NCI-H2081 treated with DMSO at 0.1 percent for 48 hours (cell line): ENCODE data around the gene SPATA3.

Source experiments
- DNase-seq: peaks from one replicate; lab custom pipeline; 2025; lab: John Stamatoyannopoulos, UW

The SPATA3 gene

DNA sequence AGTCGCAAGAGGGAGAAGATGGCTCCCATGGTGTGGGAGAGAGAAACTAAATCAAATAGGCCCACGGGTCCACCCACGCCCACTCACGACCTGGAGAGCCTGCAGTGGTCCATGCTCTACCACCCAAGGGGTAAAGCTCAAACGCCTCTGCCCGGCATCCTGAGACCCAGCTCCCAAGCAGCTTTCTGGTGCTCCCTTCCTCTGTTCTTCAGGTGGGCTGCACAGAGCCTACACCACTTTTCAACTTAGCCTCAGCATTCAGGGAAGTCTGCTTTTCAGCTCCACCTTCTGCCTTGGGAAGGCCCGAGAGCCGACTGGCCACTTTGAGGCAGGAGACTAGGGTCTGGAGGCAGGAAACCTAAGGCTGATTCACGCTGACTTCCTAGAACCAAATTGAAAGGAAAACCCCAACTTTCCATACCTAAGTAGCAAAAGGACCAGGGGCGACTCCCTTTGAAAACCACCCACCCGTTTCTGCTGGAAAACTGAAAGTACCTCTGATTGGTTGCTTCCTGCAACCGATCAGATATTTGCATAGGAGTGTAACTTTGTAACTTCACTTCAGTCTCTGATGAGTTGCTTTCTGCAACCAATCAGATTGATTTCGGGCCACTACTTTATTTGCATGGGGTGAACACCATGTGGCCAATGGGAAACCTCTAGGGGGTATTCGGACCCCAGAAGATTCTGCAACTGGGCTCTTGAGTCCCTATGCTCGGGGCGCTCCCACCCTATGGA lies 26.8 kb upstream of the SPATA3 start:
- DNase-seq = no peak

DNA sequence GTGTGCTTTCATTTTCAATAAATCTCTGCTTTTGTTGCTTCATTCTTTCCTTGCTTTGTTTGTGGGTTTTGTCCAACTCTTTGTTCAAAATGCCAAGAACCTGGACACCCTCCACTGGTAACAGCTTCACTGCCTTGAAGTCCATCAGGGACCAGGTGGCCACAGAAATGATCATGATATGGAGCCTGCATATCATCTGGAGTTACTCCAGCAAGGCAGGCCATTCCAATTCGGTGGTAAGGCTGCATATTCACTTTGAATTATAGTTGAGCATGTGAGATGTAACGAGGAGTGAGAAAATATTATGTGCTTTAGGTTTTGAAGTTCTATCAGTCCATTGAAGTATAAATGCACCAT lies 26.3 kb upstream of the SPATA3 start:
- no peak for DNase-seq

- no peak for DNase-seq
These were observed 23.9 kb upstream of the SPATA3 start for GRCh38 chr2:230972046-230972445.

GRCh38 chr2:230974096-230974913 lies 21.6 kb upstream of the SPATA3 start:
- no peak for DNase-seq

DNA sequence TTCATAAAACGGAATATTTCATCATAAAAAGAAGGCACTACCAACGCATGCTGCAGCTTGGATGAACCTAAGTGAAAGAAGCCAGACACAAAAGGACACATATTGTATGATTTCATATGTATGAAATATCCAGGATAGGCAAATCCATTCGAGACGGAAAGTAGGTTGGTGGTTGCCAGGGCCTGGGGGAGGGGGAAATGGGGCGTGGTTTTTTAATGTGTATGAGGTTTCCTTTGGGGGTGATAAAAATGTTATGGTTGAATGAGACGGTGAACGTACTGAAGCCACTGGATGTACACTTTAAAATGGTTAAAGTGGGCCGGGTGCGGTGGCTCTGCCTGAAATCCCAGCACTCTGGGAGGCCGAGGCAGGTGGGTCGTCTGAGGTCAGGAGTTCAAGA lies 20.0 kb upstream of the SPATA3 start:
- DNase-seq = no peak

- no peak for DNase-seq
These were observed 19.2 kb upstream of the SPATA3 start for GRCh38 chr2:230976671-230977171.

- no peak for DNase-seq
These were observed 15.5 kb upstream of the SPATA3 start for GRCh38 chr2:230980468-230980867.

DNA sequence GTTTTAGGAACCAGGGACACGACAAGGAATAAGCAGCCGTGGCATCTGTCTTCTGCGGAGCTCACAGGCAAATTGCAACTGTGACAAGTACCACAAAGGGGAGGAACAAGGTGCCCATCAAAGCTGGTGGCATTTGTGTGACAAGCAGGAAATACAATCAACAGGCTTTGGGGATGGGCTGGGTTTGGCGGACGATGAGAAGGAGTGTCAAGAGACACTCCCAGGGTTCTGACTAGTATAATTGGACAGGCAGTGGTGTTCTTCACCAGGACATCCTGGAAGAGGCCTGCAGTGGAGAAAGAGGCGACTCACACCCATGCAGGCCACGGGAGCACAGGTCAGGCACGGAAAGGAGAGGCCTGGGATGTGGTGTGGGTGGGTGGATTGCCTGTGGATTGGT lies 14.2 kb upstream of the SPATA3 start:
- DNase-seq = no peak

DNA sequence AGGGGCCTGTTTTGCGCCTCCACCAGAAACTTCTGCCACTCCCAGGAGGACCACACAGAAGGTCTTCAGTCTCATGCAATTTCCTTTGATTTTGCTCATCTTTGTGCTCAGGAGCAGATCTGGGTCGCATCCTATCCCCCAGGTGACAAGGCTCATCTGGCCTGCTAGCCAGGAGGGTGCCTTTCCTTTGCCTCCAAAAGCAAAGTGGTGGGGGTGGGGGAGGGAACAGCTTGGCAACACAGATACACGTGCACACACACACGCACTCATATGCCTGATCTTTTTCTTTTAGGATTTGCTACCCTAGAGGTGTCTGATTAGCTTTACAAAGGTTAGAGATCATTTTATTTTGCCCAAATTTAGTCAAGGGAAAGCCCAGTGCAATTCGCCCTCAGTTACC lies 13.8 kb upstream of the SPATA3 start:
- DNase-seq = no peak

GRCh38 chr2:230982528-230982927 lies 13.4 kb upstream of the SPATA3 start:
- no peak for DNase-seq

DNA sequence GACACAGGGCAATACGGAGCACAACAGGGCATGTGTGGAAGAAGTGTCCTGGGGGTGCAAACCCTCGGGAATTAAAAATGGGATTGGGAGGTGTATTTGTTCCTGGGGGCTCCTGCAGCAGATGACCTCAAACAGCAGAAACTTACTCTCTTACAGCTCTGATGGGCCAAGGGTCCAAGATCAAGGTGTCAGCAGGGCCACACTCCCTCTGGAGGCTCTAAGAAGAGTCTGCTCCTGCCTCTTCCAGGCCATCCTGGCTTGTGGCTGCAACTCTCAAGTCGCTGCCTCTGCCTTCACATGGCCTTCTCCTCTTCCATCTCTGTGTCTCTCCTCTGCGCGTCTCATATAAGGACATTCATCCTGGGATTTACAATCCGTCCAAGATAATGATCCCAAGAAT lies 12.4 kb upstream of the SPATA3 start:
- no peak for DNase-seq

GRCh38 chr2:230984393-230985220 lies 11.3 kb upstream of the SPATA3 start:
- DNase-seq = no peak

DNA sequence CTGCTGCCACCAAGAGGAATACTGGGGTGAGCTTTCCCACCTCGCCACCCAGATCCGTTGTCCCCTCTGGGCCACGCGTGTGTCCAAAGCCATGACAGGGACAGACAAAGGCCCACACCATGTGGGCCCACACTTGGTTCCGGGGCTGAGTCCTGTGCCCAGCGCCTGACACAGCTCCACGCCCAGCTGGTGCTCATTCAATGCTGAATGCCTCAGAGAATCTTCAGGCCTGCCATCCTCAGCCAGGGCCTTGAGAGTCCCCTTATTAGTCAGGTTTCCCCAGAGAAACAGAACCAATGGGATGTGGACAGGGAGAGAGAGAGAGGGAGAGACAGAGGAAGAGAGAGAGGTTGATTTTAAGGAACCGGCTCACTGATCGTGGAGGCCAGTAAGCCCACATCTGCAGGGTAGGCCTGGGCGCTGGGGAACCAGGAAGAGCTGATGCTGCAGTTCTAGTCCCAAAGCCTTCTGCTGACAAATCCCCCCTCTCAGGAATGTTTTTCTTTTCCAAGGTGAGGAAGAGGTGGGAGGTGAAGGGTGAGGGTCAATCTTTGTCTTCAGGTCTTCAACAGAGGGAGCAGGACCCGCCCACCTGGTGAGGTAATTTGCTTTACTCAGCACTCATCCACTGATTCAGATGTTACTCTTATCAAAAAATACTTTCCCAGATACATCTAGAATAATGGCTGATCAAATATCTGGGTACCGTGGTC lies 10.2 kb upstream of the SPATA3 start:
- DNase-seq = no peak

DNA sequence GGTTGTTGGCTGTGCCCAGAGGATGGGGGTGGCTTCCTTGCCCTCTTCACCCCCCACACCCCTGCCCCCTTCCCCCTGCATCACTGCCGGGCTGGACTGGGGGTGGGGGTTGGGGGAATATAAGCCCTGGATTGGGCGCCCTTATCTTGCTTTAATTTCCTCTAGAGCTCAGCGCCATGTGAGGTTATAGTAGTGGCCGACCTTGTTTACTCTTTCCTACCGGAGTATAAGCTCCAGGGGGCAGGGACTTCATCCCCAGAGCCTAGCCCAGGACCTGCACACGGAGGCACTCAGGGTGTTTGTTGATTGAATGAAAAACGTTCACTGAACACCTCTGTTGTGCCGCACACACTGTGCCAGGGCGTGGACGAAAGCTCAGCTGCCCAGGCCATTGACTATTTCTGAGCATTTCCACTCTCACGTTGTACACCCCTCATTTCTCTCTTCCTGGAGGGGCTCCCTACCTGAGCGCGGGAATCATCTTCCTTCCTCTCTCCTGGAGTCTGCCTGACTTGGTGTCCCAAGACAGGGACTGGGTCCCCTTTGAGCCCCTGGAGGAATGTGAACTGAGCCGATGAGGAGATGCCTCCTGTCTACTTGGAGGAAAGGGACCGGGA lies 9.3 kb upstream of the SPATA3 start:
- DNase-seq = no peak

DNA sequence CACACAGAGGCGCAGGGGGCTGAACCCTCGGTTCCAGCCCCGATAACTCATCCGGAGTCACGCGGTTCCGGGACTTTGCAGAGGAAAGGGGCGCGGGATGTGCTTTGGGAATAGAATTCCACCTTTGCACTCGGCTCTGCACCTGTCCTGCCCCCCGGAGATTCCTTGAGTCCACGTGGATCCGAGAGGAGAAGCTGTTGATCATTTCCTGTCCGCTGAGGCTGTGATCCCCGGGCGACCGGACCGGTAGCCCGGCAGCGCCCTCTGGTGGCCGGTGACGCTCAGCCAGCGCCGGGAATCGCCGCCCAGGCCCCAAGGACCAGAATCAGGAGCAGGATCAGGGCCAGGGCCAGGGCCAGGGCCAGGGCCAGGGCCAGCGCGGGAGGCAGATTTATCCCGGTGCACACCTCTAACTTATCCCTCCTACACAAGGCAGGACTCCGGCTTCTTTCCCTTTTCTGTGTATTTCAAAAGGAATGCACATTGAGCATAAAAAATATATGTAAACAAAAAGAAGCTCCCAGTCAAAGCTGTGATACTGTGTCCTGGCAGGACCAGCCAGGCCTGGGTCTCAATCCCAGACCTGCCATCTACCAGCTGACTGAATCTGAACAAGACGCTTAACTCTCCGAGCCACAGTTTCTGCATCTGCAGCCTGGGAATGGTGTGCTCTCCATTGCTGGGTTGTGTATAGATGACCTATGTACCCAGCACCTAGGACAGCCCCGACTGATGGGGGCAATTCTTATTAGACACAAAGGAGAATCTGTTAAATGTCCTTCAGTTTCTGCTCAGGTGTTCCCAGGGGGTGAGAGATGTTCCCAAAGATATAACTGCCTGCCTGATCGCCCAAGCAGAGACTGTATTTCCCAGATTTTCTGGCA lies 8.5 kb upstream of the SPATA3 start:
- peak; percentile 54 for DNase-seq

- no peak for DNase-seq
These were observed 6.2 kb upstream of the SPATA3 start for GRCh38 chr2:230989731-230990130.

GRCh38 chr2:230990131-230990898 lies 5.6 kb upstream of the SPATA3 start:
- DNase-seq = no peak

- no peak for DNase-seq
These were observed 5.1 kb upstream of the SPATA3 start for GRCh38 chr2:230990899-230991150.

- no peak for DNase-seq
These were observed 4.3 kb upstream of the SPATA3 start for GRCh38 chr2:230991598-230991997.

GRCh38 chr2:230996661-230997060 lies 740 bp downstream of the SPATA3 start:
- no peak for DNase-seq
